Left forelimb (tissue), 1 donor: ENCODE measurements around the gene TLL1.

Experiments
- DNase-seq: peaks from one replicate; pipeline ENCODE4 v3.0.0-alpha.2; 2018; ENCODE audit warnings: low spot score

TLL1 gene

GRCh38 chr4:166064721-166065120, 191.7 kb downstream of the TLL1 start:
- DNase-seq: no peak

- no peak for DNase-seq
These were observed 192.3 kb downstream of the TLL1 start for GRCh38 chr4:166065324-166065723.

GRCh38 chr4:166066936-166067335, 193.9 kb downstream of the TLL1 start:
- no peak for DNase-seq

GRCh38 chr4:166067915-166068314, 194.9 kb downstream of the TLL1 start:
- no peak for DNase-seq

- DNase-seq: no peak
These were observed 200.7 kb downstream of the TLL1 start for GRCh38 chr4:166073783-166074182.

GRCh38 chr4:166075599-166075998, 202.6 kb downstream of the TLL1 start:
- DNase-seq: no peak

- no peak for DNase-seq
These were observed 204.7 kb downstream of the TLL1 start for GRCh38 chr4:166077782-166078181.

GRCh38 chr4:166078383-166078782, 205.3 kb downstream of the TLL1 start:
- DNase-seq: no peak

- DNase-seq: no peak
These were observed 205.9 kb downstream of the TLL1 start for GRCh38 chr4:166078955-166079354.

GRCh38 chr4:166087569-166087968, 214.5 kb downstream of the TLL1 start:
- DNase-seq: no peak

- no peak for DNase-seq
These were observed 215.5 kb downstream of the TLL1 start for GRCh38 chr4:166088576-166088975.

- no peak for DNase-seq
These were observed 218.1 kb downstream of the TLL1 start for GRCh38 chr4:166091146-166091545.

GRCh38 chr4:166091912-166092510, 219.0 kb downstream of the TLL1 start:
- DNase-seq: no peak

- no peak for DNase-seq
These were observed 219.8 kb downstream of the TLL1 start for GRCh38 chr4:166092797-166093290.

- DNase-seq: no peak
These were observed 231.6 kb downstream of the TLL1 start for GRCh38 chr4:166104623-166105022.

GRCh38 chr4:166121897-166122296, 248.9 kb downstream of the TLL1 start:
- DNase-seq: no peak

GRCh38 chr4:166123546-166123945, 250.5 kb downstream of the TLL1 start:
- no peak for DNase-seq

- no peak for DNase-seq
These were observed 255.4 kb downstream of the TLL1 start for GRCh38 chr4:166128403-166128802.

GRCh38 chr4:166134285-166134684, 261.2 kb downstream of the TLL1 start:
- DNase-seq: no peak

GRCh38 chr4:166140951-166141350, 267.9 kb downstream of the TLL1 start:
- DNase-seq: no peak

GRCh38 chr4:166143227-166143626, 270.2 kb downstream of the TLL1 start:
- no peak for DNase-seq

GRCh38 chr4:166144607-166145006, 271.6 kb downstream of the TLL1 start:
- no peak for DNase-seq

GRCh38 chr4:166146806-166147540, 273.9 kb downstream of the TLL1 start:
- no peak for DNase-seq
